Measurements from ENCODE around the gene DNAJA2.
"Not testable (repeated sequence)": the region's sequence is repeated elsewhere in the genome, so short reads cannot be mapped to it uniquely, and the experiment has no call there.

Gene DNAJA2

DNA sequence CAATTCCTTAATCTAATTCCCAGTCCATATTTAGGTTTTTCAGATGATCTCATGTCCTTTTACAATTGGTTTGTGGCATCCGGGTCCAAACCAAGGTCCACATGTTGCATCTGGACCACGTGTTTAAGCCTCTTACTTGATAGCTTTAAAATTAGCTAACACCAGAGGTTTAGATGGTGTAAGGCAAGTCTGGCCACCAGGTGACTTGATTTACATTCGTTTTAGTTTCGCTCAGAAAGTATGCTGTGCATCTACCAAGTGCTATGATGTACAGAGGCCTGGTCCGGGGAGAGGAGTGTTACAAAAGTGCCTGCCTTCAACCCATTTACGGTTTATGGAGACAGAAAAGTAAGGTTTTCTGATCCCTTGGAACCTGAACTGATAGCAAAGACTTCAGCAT, 878 bp upstream of the DNAJA2 start:
- no peak for DNase-seq

DNA sequence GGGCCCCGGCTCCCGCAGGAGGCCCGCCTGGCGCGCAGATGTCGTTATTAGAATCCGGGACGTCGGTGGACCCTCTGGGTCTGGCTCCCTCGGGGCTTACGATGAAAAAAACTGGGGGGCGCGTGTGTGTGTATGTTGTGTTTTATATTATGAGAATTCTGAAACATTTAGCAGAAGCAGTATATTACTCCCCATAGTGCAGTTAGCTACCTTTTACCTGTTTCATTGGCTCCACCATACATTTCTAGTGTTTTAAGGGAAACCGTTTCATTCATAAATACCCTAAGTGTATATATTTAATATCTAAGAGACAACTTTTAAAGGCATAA, 486 bp upstream of the DNAJA2 start:
- DNase-seq = no peak

DNA sequence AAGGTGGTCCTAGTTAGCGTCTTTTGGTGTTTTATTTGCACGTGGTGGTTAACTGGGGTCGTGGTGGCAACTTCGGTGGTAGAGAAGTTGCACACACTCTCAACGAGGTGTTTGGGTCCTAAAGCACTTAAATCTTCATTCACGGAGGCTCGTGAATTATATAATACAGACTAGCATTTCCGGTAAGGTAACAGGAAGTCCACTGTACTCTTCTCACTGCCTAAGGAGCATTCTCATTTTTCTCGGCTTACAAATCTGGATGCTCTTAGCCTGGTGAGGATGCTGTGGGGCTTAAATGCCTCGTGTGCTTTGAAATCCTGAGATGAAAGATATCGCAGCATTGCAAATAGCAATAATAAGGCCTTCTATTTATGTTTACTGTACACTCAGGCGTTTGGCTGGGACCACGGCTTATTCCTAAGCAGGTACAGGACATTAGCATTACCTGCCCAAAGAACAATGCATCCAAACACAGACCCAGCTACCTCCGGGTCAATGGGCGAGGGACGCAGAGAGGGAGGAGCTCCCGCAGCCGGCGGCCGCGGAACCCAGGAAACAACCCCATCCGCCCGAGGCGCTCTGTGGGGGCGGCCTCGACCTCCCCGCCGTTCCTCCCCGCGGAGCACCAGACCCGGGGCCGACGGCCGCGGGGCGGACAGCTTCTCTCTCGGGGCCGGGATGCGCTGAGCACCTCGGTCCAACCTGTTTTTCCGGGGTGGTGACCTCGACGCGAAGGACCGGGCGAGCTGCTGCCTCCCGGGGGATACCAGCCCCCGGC, 856 bp downstream of the DNAJA2 start:
- peak; percentile 17 to 43 for DNase-seq

DNA sequence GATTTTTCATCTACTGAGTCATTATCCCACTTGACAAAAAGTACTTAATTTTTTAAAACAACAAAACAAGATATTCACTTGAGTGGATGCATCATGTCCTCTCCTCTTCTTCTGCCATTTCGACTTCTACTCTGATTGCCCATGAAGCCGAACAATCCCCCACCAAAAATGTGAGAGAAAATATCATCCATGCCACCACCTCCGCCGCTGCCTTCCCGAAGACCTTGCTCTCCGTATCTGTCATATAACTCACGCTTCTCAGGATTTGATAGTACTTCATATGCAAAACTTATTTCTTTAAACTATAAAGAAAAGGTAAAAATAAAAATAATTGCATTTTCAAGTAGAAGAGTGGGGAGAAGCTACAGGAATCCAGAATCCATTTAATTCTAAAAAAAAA, 2.2 kb downstream of the DNAJA2 start:
- no peak for DNase-seq

DNA sequence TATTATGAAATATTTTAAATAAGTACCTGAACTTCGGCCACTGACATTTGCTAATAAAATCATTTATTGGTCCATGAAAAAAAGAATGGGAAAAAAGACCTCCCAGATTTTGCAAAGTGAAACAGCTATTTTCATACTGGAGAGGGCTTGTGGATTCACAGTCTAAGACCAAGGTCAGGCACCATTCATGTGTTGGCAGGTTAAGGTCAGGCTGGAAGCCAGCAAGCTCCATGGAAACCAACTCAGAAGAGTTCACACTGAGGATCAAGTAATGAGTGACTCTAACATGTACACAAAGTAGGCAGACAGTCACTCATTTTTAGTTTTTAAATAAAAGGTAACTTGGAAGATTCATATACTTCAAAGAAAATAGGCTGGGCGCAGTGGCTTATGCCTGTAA, 3.4 kb downstream of the DNAJA2 start:
- DNase-seq = no peak

DNA sequence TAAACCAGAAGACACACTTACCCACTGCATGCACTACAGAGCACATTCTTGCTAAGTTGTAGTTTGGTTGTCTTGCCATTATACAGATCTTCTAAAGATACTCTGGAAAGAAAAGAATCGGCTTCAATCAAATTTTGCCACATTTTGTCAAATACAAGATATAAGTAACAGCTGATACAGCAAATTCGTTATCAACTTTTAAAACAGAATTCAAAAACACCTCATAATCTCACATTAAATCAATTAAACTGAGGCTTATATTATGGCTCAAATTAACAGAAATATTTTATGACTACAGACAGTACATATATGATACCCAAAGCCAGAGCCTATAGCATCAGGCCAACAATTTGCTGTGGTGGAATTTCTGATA, 5.4 kb downstream of the DNAJA2 start:
- no peak for DNase-seq

DNA sequence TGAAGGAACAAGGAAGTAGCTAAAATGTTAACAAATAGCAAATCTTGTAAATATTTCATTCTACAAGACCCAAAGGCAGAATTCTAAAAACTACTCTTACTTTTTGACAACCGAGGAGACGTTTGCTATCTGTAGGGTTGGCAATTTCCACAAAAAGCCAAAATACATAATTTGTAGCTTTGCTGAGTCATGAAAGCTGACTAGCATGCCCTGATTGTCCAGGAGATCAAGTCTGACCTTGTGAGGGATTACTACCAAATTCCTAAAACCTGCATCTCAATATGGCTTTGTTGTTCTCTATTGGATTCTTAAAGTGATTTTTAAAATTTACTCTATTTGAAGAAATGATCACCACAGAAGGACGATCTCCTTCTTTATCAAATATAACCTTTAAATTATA, 10.8 kb downstream of the DNAJA2 start:
- no peak for DNase-seq

DNA sequence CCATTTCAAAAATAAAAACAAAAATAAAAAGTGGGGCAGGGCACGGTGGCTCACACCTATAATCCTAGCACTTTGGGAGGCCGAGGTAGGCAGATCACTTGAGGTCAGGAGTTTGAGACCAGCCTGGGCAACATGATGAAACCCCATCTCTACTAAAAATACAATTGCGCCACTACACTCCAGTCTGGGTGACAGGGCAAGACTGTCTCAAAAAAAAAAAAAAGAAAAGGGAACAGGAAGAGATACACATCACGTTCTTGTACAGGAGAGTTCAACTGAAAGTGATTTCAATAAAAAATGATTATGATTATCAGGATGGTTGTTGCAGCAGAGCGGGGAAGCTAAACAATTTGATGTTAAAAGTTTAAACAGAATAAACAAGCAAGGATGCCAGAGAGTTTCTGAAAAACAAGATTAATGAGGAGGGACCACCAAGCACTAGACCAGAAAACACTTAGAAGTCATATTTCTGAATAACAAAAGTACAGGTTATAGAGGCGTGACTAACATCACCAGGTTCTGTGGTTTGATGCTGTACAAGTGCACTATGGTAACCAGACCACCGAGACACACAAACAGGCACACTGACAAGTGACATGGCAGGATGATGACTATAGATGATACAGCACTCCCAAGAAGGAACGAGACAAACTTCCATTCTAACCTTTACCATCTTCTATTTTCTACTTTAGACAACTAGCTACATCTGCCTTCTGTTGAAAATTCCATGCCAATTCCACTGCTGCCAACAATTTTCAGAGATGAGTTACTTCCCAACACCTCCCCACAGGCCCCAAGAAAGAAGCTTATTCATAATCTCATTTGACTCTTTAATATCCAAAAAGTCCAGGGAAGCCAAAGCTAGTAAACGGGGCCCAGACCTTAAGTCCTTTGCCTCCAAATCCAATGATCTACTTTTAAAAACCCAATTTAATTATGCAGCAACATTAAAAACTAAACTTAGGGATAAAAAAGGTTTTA, 11.8 kb downstream of the DNAJA2 start:
- DNase-seq = peak in 1 of 2 donors; percentile 23

DNA sequence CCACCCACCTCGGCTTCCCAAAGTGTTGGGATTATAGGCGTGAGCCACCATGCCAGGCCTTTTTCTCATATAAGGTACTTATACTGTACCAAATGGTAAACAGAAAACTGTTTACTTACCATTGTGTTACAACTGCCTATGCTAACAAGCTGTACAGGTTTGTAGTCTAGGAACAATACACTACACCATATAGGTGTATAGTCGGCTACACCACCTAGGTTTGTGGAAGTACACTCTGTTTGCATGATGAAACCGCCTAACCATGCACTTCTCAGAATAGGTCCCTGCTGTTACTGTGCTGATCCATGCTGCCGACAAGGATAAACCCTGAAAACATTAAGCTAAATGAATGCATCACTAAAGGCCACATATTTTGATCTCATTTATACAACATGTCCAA, 18.9 kb downstream of the DNAJA2 start:
- no peak for DNase-seq

DNA sequence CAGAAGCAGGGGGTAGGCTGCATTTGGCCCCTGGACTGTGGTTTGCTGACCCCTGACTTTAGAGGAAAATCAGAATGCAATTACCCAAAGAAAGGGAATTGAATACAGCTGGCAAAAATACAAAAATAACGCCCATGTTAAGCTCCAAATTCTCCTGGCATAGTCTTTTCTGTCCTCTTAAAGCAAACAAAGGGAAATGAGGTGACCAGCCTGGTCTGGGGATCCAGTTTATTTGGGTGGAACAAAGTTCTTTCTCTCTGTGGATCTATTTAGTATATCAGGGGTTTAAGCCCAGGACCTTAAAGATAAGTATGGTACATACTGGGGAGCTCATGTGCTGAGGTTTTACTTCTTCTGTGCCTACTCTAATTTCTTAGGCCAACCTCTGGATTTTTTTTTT, 23.5 kb downstream of the DNAJA2 start:
- no peak for DNase-seq

DNA sequence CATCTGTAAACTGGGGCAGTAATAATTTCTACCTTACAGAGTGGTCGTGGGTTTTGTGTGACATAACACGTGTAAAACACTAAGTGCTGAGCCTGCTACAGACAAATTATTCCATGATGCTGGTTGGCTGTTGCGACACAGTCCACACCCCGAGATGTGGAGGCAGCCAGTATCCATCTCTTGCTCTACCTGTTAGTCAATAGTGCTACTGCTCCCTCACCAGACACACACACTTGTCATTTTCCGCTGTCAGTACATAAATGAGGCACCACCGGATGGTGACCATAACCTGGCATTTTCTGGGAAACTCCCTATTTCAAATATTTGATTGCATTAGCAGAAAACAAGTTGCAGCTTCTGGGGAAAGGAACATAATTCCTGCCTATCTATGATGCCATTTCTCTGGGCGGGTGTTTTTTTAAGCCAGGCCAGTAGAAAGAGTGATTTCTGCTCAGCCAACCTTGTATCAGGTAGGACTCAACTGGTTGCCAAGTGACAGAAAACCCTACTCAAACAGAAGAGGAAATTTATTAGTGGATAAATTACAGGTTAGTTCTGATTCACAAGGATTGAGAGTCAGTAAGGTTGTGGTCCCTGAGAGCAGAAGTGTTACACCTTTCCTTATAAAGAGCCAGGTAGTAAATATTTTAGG, 24.1 kb downstream of the DNAJA2 start:
- no peak for DNase-seq

DNA sequence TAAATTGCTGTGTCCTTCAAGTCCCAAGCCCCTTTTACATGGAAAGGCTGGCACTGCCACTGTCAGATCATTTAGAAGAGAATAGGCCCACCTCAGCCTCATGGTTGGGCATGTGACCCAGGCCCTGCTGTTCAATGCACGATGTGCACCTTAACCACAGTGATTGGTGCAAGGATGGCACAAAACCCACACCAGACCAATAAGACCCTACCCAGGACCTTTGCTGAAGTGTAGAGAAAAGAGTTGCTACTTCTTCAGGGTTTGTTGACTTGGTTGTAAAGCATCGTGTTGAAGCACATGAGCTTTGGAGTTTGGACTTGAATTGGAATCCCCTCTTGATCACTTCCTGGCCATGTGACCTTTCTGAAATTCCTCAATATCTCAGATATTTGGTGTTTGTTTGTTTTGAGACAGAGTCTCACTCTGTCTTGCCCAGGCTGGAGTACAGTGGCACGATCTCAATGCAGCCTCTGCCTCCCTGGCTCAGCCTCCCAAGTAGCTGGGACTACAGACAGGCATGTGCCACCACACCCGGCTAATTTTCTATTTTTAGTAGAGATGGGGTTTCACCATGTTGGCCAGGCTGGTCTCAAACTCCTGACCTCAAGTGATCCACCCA, 24.8 kb downstream of the DNAJA2 start:
- DNase-seq = no peak

DNA sequence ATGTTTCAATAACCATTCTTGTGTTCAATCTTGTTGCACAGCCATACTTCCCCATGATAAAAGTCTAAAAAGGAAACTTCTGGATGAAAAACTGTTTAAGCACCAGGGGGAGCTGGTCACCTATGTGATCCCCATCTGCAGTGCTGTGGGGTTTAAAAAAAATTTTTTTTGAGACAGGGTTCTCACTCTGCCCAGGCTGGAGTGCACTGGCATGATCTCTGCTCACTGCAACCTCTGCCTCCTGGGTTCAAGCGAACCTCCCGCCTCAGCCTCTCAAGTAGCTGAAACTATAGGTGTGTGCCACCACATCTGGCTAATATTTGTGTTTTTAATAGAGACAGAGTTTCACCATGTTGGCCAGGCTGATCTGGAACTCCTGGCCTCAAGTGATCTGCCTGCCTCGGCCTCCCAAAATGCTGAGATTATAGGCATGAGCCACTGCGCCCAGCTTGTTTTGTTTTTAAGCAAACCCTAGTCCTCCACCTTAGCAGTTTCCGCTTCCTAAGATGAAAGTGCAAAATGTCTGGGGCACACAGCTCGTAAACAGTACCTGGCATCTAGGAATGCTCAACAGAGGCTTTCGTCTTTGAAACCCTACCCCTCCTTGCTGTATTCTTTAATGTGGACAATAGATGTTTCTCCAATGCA, 25.4 kb downstream of the DNAJA2 start:
- DNase-seq = peak in 1 of 2 donors; percentile 35

DNA sequence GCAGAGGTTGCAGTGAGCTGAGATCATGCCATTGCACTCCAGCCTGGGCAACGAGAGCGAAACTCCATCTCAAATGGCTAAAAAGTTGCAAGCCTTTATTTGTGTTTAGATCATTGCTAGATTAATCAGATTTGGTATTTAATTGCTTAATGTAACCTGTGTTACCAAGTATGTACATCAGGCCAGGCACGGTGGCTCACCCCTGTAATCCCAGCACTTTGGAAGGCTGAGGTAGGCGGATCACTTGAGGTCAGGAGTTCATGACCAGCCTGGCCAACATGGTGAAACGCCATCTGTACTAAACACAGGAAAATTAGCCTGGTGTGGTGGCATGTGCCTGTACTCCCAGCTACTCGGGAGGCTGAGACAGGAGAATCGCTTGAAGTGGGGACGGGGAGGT, 28.8 kb downstream of the DNAJA2 start:
- DNase-seq = not testable (repeated sequence)

DNA sequence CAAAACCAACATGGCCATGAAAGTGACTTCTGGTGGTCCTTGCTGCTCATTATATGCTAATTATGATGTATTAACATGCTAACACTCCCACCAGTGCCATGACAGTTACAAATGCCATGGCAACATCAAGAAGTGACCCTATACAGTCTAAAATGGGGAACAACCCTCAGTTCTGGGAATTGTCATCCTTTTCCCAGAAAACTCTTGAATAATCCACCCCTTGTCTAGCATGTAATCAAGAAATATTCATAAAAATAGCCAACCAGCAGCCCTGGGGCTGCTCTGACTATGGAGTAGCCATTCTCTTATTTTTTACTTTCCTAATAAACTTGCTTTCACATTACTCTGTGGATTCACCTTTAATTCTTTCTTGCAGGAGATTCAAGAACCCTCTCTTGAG, 35.9 kb downstream of the DNAJA2 start:
- DNase-seq = no peak

DNA sequence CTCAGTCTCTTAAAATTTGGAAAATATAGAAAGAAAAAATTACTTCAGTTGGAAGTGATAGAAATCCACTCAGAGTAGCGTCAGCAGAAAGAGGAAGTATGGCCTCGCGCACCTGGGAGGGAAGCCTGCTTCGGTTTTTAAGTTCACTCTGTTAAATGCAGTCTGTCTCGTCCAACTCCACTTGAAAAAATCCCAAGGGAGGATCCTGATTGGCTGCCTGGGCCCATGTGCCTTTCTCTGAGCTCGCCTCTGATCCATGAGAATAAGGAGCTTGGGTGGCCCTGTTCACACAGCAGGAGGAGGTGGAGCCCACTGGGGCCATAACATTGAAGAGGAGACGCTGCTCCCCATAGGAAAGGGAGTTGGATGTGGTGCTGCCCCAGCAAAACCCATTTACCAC, 40.7 kb downstream of the DNAJA2 start:
- DNase-seq = peak in 1 of 2 donors; percentile 4

DNA sequence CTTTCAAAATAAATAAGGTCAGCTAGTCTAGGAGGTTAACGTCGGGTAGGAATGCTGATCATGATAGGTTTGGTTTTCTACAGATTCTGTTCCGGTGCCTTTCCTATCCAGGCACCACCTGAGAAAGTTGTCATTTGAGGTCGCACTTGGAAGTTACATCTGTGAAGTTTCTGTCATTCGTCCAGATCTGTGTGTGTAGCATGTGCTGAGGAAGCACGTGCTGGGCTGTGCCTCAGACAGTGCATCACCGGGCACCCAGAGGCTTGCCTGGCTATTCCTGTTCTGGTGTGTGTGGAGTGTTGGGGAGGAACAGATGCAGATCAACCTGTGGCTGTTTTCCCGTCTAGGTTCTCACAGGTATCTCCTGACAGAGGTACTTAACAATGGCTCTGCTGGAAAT, 42.6 kb downstream of the DNAJA2 start:
- no peak for DNase-seq

DNA sequence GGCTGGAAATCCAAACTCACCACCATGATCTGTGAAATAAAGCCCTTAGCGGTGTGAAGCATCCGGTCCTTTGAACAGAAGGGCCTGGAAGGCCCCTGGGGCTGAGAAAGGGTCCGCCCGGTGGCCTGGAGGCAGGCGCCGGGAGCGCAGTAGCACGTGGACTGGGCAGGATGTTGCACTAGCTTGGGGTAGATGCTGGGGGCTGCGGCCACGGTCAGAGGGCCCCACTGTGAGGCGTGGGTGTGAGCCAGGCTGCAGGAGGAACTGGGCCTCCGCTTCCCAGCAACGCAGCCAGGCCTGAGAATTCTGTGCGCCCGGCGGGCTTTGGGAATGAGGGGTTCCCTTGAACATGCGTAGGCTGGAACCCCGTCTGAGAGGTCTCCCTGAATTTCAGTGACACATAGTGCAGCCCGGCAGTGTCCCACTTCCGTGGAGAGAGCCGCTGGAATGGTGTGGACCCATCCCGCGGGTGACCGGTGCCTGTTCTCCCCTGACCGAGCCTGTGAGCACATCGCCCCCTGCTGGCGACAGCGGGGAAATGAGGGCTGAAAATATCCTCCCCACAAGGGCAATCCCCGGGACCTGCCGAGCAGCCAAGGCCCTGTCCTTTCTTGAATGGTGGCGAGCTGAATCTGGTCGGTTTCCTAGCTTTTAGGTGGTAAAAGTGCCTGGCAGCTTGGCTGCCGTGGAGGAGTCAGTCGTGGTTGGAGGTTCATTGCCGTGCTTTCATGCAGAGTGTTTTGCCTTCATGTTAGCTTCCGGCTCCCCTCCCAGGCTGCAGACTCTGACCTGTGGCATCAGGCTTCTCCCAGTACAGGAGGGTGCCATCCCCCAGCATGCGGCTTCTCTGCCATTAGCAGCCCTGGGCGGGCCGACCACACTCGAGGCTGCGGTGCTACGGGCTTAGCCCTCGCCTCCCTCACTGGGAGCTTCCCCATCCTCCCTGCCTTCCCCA, 43.8 kb downstream of the DNAJA2 start:
- DNase-seq = peak in 1 of 2 donors; percentile 32

DNA sequence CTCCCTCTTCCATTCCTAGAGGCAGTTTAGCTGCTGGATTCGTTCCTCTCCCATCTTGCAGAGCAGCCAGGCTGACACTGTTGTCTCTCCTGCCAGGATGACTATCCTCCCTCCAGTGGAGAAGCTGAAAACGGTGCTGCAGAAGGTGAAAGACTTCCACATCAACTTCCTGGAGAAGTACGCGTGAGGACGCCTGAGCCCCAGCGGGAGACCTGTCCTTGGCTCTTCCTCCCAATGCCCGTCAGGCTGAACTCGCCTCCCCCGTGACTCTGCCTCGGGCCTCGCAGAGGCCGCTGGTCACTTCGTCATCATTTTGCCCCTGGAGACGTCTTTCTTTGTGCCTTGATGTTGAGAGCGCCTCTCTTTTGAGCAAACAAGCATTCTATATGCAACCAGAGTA, 44.7 kb downstream of the DNAJA2 start:
- DNase-seq = no peak

DNA sequence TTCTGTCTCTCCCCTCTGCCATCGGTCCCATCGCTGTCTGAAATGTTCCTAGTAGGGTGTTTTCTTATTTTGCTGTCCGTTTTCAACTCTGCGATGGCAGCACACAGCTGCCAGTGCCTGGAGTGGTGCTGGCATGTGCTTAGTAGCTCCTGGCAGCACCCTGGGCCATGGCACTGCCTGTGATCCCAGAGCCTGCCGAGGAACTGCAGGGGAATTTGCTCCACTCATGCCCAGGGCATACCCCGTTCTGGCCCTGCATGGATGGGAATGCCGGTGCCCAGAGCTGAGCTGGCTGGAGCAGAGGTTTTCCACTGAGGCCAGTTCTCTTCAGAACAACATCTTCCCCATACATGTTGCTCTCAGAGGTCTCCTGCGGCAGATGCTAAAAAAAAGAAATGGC, 46.2 kb downstream of the DNAJA2 start:
- no peak for DNase-seq

DNA sequence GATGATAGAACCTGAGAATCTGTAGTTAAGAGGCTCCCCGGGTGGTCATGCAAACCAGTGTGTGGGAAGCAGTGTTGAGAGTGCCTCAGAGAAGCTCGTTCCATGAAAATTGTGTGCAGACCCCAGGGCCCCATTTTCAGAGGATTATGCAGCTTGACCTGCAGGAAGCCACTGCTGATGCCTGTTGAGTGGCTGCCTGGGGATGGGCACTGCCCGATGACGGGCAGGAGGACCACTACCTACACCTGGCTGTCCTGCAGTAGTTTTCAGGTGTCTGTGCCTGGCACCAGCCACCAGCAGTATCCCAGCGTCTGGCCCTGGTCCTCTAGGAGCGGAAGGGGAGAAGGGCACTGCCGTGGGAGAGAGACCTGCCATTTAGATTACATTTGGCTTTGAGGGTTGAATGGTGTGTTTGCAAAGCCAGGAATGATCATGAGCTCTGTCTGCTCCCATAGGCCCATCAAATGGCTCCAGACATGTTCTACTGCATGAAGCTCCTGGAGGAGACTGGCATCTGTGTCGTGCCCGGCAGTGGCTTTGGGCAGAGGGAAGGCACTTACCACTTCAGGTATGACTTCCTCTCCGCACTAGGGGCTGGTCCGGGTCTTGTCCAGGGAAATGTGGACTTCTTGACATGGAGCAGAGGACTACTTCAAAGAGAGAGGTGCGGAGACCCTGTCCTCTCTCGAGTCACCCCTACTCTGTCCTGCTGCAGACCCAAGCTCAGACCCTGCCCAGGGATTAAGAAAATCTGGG, 46.8 kb downstream of the DNAJA2 start:
- DNase-seq = no peak
